T-cell (primary cell): Measurements from ENCODE around the gene AGTRAP. TPM values are rescaled to one million over a fixed set of nuclear protein-coding genes. Genes with fewer than 3 reads are reported as not detected.

Experiments used
- ATAC-seq, 4 experiments: fragments of 200-7000 bp in 3 of 4; fragments of 150-1000 bp in 1 of 4; cut with Tn5 transposase; replicated peaks in 1 of 4; 1 replicate in 3 of 4; 2 replicates in 1 of 4; pipeline ENCODE4 v1.10.0; 2021; ENCODE audit warnings: moderate library complexity in 3 of 4, mild to moderate bottlenecking in 2 of 4, moderate number of reproducible peaks in 1 of 4
- CTCF ChIA-PET, 2 donors: fragments of 300-600 bp; sonication (Branson Sonifier 250); formaldehyde crosslinking; loops; one replicate each; lab custom pipeline; 2022; ENCODE audit warnings: antibody characterized with exemption in 2 of 2; lab: Charles Lee
- POLR2A ChIA-PET, 2 donors: fragments of 300-600 bp; sonication (Branson Sonifier 250); formaldehyde crosslinking; loops; one replicate each; lab custom pipeline; 2022; ENCODE audit warnings: antibody characterized with exemption in 2 of 2; lab: Charles Lee
- DNase-seq, 35 experiments: peaks; one replicate each; pipeline versions ENCODE4 v3.0.0 to v3.0.0-alpha.2; 2013 to 2023
- H3K27ac ChIP-seq: one replicate; pipeline ENCODE4 v1.5.1; 2013; ENCODE audit warnings: low read length
- H3K27me3 ChIP-seq, 2 experiments: replicated peaks in 1 of 2; 1 replicate in 1 of 2; 2 replicates in 1 of 2; pipeline versions ENCODE4 v1.6.1 to v1.7.0; 2013; ENCODE audit warnings: low read length in 1 of 2, mixed read lengths in 1 of 2; ENCODE audit not compliant: control insufficient read depth in 2 of 2, insufficient read depth in 2 of 2; ENCODE audit errors: extremely low read depth in 1 of 2
- H3K36me3 ChIP-seq, 2 donors: 1 replicate in 1 of 2; 2 replicates in 1 of 2; pipeline versions ENCODE4 v1.6.1 to v1.7.0; 2013; ENCODE audit warnings: low read length in 1 of 2; ENCODE audit not compliant: control insufficient read depth in 2 of 2, insufficient read depth in 1 of 2; ENCODE audit errors: extremely low read depth in 1 of 2
- H3K4me1 ChIP-seq, 2 experiments: 1 replicate in 1 of 2; 2 replicates in 1 of 2; pipeline versions ENCODE4 v1.6.1 to v1.7.0; 2013; ENCODE audit warnings: low read length in 2 of 2, mixed read lengths in 1 of 2; ENCODE audit not compliant: insufficient read depth in 2 of 2, control insufficient read depth in 1 of 2; ENCODE audit errors: extremely low read depth in 1 of 2
- H3K4me3 ChIP-seq, 2 donors: 1 replicate in 1 of 2; 2 replicates in 1 of 2; pipeline versions ENCODE4 v1.5.1 to v1.7.0; 2013; ENCODE audit warnings: mild to moderate bottlenecking in 2 of 2, low read length in 1 of 2, moderate library complexity in 1 of 2; ENCODE audit not compliant: control insufficient read depth in 1 of 2; ENCODE audit errors: extremely low read depth in 1 of 2
- H3K9me3 ChIP-seq: 2 replicates; pipeline ENCODE4 v1.7.0; 2013
- H3K27ac Mint-ChIP-seq, 2 donors: one replicate each; pipeline ENCODE4 v1.8.0; 2020 to 2021; ENCODE audit warnings: mild to moderate bottlenecking in 2 of 2, mixed read lengths in 2 of 2
- H3K27me3 Mint-ChIP-seq, 2 donors: one replicate each; pipeline ENCODE4 v1.8.0; 2021 to 2022; ENCODE audit warnings: mixed read lengths in 2 of 2
- H3K36me3 Mint-ChIP-seq: one replicate; pipeline ENCODE4 v1.8.0; 2021; ENCODE audit warnings: mixed read lengths
- H3K4me1 Mint-ChIP-seq, 3 donors: one replicate each; pipeline ENCODE4 v1.8.0; 2020 to 2022; ENCODE audit warnings: mixed read lengths in 3 of 3, mild to moderate bottlenecking in 1 of 3
- H3K4me3 Mint-ChIP-seq, 3 donors: one replicate each; pipeline ENCODE4 v1.8.0; 2020 to 2022; ENCODE audit warnings: mild to moderate bottlenecking in 3 of 3, mixed read lengths in 3 of 3, moderate library complexity in 3 of 3
- H3K9me3 Mint-ChIP-seq, 3 donors: one replicate each; pipeline ENCODE4 v1.8.0; 2020 to 2022; ENCODE audit warnings: mixed read lengths in 3 of 3
- WGBS: methylation state at CpG from one replicate; pipeline ENCODE4 v1.1.5; 2013; ENCODE audit warnings: missing lambda C conversion rate; ENCODE audit not compliant: insufficient coverage; 5-methylcytosine and 5-hydroxymethylcytosine counted together
- total RNA-seq, 35 experiments: library from RNA in 6 of 35; stranded (reverse) in 6 of 35; fragments of 120-200 nt in 1 of 35; gene quantifications; one replicate each; pipeline versions ENCODE4 v1.2.1 to v1.2.4 and lab custom pipeline; 2013 to 2026

The AGTRAP gene
- total RNA-seq, 5 donors from 2014 or later (not counting 1 experiment from before 2014, with no cell fraction given), result 15.8 to 30.4 (median 19.5) TPM

DNA sequence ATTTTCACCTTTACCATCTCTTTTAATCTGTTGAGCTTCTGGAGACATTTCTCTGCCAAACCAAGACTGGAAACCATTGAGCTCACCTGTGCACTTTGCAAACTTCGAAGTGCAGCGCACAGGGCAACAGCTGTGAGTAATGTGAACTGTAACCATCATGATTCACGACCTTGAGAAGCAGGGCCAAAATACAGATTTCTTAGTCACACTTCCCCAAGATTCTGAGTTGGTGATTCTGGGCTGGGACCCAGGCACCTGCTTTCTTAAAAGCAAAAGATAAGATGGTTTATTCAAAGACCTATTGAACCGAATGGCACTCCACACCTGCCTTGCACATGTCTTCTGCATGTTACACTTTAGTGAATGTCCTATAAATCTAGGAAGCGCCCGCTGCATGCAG lies 10.2 kb downstream of the AGTRAP start:
- Histone ChIP-seq H3K4me3 (no peak overlapping the region), H3K36me3 (peaks cover 17 to 43% of the 10 kb centered on the region in 2 donors), H3K27me3 (no peaks in the 10 kb centered on the region), H3K4me1 (peaks cover 5 to 35% of the 10 kb centered on the region in 2 experiments), H3K9me3 (no peaks in the 10 kb centered on the region), H3K27ac (no peak overlapping the region)
- Mint-ChIP-seq H3K9me3 (no peaks in the 10 kb centered on the region), H3K27ac (no peak overlapping the region), H3K27me3 (no peaks in the 10 kb centered on the region), H3K4me1 (peaks cover 25 to 37% (median 30%) of the 10 kb centered on the region in 3 donors), H3K4me3 (no peak overlapping the region), H3K36me3 (peaks cover 20% of the 10 kb centered on the region)
- no peak for ATAC-seq
- no peak for DNase-seq
- POLR2A ChIA-PET, result no interaction called here
- WGBS, result 83% methylated on average over 3 of the region's 6 CpGs
- CTCF ChIA-PET, result interaction anchor here in 1 of 2 donors (0.6 kb wide), 1 partner anchor 478 kb away, joined by 3 read pairs; no protein-coding TSS in a partner anchor

GRCh38 chr1:11746795-11747487 lies 11.0 kb downstream of the AGTRAP start:
- Mint-ChIP-seq H3K27ac (no peak overlapping the region), H3K27me3 (no peaks in the 10 kb centered on the region), H3K9me3 (no peaks in the 10 kb centered on the region), H3K36me3 (peaks cover 20% of the 10 kb centered on the region), H3K4me1 (peaks cover 16 to 28% (median 22%) of the 10 kb centered on the region in 3 donors), H3K4me3 (no peak overlapping the region)
- Histone ChIP-seq H3K27ac (no peak overlapping the region), H3K4me3 (no peak overlapping the region), H3K9me3 (no peaks in the 10 kb centered on the region), H3K27me3 (no peaks in the 10 kb centered on the region), H3K36me3 (peaks cover 17 to 43% of the 10 kb centered on the region in 2 donors), H3K4me1 (peaks cover 0 to 27% of the 10 kb centered on the region in 2 experiments)
- ATAC-seq, result no peak
- POLR2A ChIA-PET, result no interaction called here
- DNase-seq, result no peak
- 94% methylated on average over 14 of the region's 20 CpGs for WGBS
- CTCF ChIA-PET, result no interaction called here

GRCh38 chr1:11748294-11749202 lies 12.6 kb downstream of the AGTRAP start:
- Mint-ChIP-seq H3K4me3 (no peak overlapping the region), H3K9me3 (no peaks in the 10 kb centered on the region), H3K36me3 (peaks cover 20% of the 10 kb centered on the region), H3K27ac (peak overlapping the region in 1 of 2 donors; percentile 16), H3K27me3 (no peaks in the 10 kb centered on the region), H3K4me1 (peaks cover 11 to 26% (median 20%) of the 10 kb centered on the region in 3 donors)
- H3K27me3 ChIP-seq, result no peaks in the 10 kb centered on the region
- ATAC-seq, result peak; percentile 9 to 55 (median 18)
- no peak overlapping the region for H3K27ac ChIP-seq
- peaks cover 17 to 43% of the 10 kb centered on the region in 2 donors for H3K36me3 ChIP-seq
- peaks cover 0 to 26% of the 10 kb centered on the region in 2 experiments for H3K4me1 ChIP-seq
- H3K9me3 ChIP-seq, result no peaks in the 10 kb centered on the region
- no peak for DNase-seq
- 92% methylated on average over 24 of the region's 27 CpGs for WGBS
- CTCF ChIA-PET, result interaction anchor here in 1 of 2 donors (0.5 kb wide), 1 partner anchor 86 kb away, joined by 3 read pairs; no protein-coding TSS in a partner anchor
- no peak overlapping the region for H3K4me3 ChIP-seq
- POLR2A ChIA-PET, result no interaction called here

DNA sequence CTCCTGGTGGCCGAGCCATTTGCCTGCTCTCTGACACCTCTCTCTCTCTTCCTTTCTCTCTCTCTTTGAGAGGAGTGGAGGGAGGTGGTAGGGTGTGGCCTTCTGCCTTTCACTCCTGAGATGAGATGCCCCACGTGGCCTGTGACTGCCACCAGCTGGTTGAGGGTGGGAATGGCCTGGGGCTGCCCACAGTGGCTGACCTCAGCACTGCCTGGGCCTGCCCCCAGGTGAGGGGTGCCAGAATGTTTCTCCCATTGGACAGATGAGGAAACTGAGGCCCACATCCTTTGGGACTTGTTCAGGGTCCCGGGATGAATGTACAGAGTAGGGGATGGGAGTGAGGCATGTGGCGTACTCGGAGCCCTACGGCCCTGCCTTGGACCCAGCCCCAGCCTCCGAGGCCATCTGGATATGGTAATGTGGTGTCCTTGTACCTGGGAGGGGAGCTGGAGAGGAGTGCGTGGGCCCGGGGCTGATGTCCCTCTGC lies 13.3 kb downstream of the AGTRAP start:
- no peak overlapping the region for H3K27ac ChIP-seq
- H3K4me1 Mint-ChIP-seq, result peaks cover 11 to 31% (median 21%) of the 10 kb centered on the region in 3 donors
- 88% methylated on average over 7 of the region's 9 CpGs for WGBS
- peaks cover 20% of the 10 kb centered on the region for H3K36me3 Mint-ChIP-seq
- ATAC-seq (peak; percentile 81 to 96 (median 86)), DNase-seq (peak in 29 of 35 experiments; percentile 15 to 64 (median 39))
- H3K9me3 ChIP-seq, result no peaks in the 10 kb centered on the region
- H3K4me3 Mint-ChIP-seq, result no peak overlapping the region
- ChIA-PET CTCF (no interaction called here), POLR2A (no interaction called here)
- no peaks in the 10 kb centered on the region for H3K27me3 Mint-ChIP-seq
- H3K9me3 Mint-ChIP-seq, result no peaks in the 10 kb centered on the region
- H3K36me3 ChIP-seq, result peaks cover 17 to 43% of the 10 kb centered on the region in 2 donors
- H3K27me3 ChIP-seq, result no peaks in the 10 kb centered on the region
- peaks cover 0 to 26% of the 10 kb centered on the region in 2 experiments for H3K4me1 ChIP-seq
- H3K27ac Mint-ChIP-seq, result peak overlapping the region in 1 of 2 donors; percentile 16
- no peak overlapping the region for H3K4me3 ChIP-seq

GRCh38 chr1:11749996-11750395 lies 14.1 kb downstream of the AGTRAP start:
- Mint-ChIP-seq H3K27ac (no peak overlapping the region), H3K36me3 (peaks cover 20% of the 10 kb centered on the region), H3K27me3 (no peaks in the 10 kb centered on the region), H3K4me1 (peaks cover 11 to 31% (median 18%) of the 10 kb centered on the region in 3 donors), H3K9me3 (no peaks in the 10 kb centered on the region), H3K4me3 (no peak overlapping the region)
- 93% methylated on average over 15 of the region's 15 CpGs for WGBS
- Histone ChIP-seq H3K27me3 (no peaks in the 10 kb centered on the region), H3K9me3 (no peaks in the 10 kb centered on the region), H3K4me1 (peaks cover 0 to 26% of the 10 kb centered on the region in 2 experiments), H3K36me3 (peaks cover 15 to 43% of the 10 kb centered on the region in 2 donors), H3K4me3 (no peak overlapping the region), H3K27ac (no peak overlapping the region)
- DNase-seq, result no peak
- no peak for ATAC-seq
- POLR2A ChIA-PET, result no interaction called here
- CTCF ChIA-PET, result no interaction called here

DNA sequence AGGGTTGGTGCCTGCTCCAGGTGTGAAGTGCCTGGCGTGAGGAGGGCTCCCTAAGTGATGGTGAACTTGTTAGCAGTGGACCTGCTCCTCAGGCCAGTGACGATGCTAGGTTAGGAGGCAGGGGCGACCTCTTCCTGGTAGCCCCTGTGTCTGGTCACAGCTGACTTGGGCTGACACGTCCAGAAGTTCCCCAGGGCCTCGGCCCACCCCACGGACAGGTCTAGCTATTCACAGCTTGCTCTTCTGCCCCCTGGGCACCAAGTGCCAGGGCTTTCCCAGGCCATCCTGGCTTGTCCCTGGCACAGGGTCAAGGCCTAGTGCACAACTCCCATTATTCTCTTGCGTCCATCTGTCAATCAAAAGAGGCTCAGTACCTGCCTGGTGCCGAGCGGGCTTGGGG lies 15.2 kb downstream of the AGTRAP start:
- Mint-ChIP-seq H3K27ac (no peak overlapping the region), H3K4me3 (no peak overlapping the region), H3K9me3 (no peaks in the 10 kb centered on the region), H3K36me3 (peaks cover 15% of the 10 kb centered on the region), H3K27me3 (no peaks in the 10 kb centered on the region), H3K4me1 (peaks cover 11 to 25% (median 18%) of the 10 kb centered on the region in 3 donors)
- ChIA-PET CTCF (no interaction called here), POLR2A (no interaction called here)
- H3K36me3 ChIP-seq, result peaks cover 12 to 40% of the 10 kb centered on the region in 2 donors
- DNase-seq, result no peak
- no peak for ATAC-seq
- H3K9me3 ChIP-seq, result no peaks in the 10 kb centered on the region
- H3K4me3 ChIP-seq, result no peak overlapping the region
- peaks cover 0 to 22% of the 10 kb centered on the region in 2 experiments for H3K4me1 ChIP-seq
- H3K27me3 ChIP-seq, result no peaks in the 10 kb centered on the region
- H3K27ac ChIP-seq, result no peak overlapping the region
- WGBS, result 88% methylated on average over 9 of the region's 9 CpGs
